ENCODE measurements around the gene GPR142.

The GPR142 gene

DNA sequence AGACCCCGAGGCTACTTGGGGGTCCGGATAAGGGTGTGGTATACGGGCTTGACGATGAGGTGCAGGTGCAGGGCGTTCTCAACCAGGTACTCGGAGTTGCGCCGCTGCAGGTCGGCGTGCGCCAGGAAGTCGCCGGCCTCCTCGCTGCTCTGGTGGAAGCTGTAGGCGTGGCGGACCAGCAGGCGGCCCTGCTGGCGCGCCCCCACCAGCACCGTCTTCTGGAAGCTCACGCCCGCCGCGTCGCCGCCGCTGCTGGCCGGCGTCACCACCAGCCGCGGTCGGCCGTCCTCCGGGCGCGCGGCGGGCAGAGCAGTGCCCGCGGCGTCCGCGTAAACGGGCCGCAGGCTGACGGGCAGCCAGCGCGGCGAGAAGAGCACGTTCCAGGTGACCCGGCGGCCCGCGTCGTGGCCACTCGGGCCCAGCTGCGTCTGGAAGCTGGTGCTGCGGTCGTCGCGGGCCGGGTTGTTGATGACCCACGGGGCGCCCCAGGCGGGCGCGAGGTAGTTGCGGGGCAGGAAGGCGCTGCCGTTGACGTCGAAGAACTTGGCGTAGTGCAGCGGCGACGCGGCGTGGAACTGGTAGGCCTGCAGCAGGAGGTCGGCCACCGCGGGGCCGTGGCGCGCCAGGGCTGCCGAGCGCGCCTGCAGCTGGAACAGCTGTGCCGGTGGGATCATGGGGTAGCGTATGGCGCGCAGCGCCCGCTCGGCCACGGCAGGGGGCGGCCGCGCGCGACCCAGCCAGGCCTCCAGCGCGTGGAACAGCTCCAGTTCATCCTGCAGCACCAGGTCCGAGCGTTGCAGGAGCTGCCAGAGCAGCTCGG is 10.4 kb upstream of the GPR142 start:
- Histone ChIP-seq H3K36me3 (ENCODE audit: control insufficient read depth in 2 of 2, insufficient read depth in 1 of 2, low read length in 2 of 2) (no peaks in the 10 kb centered on the region), H3K4me3 (ENCODE audit: low read depth, low read length) (no peak overlapping the region), H3K27ac (ENCODE audit: extremely low read depth, low read depth, low read length) (no peak overlapping the region), H3K4me1 (ENCODE audit: control insufficient read depth, insufficient read depth, low read length) (no peaks in the 10 kb centered on the region), H3K9me3 (ENCODE audit: control insufficient read depth, insufficient read depth, low read depth, low read length) (no peaks in the 10 kb centered on the region)
- TF ChIP-seq OSR2 (tag by site-specific recombination; IDR thresholded peaks at IDR 0.05) (no peak), GFI1B (tag by site-specific recombination; IDR thresholded peaks at IDR 0.05) (no peak), HOXA7 (CRISPR knock-in tag; IDR thresholded peaks at IDR 0.05; ENCODE audit: borderline replicate concordance) (no peak), MYNN (tag by site-specific recombination; IDR thresholded peaks at IDR 0.05; ENCODE audit: borderline replicate concordance) (no peak), ZNF621 (tag by site-specific recombination; IDR thresholded peaks at IDR 0.05) (no peak), ZNF561 (tag by site-specific recombination; IDR thresholded peaks at IDR 0.05; ENCODE audit: borderline replicate concordance) (no peak), ZNF549 (tag by site-specific recombination; IDR thresholded peaks at IDR 0.05) (no peak), ZNF223 (tag by site-specific recombination; IDR thresholded peaks at IDR 0.05) (no peak)
- TF ChIP-seq, protein P1, sequence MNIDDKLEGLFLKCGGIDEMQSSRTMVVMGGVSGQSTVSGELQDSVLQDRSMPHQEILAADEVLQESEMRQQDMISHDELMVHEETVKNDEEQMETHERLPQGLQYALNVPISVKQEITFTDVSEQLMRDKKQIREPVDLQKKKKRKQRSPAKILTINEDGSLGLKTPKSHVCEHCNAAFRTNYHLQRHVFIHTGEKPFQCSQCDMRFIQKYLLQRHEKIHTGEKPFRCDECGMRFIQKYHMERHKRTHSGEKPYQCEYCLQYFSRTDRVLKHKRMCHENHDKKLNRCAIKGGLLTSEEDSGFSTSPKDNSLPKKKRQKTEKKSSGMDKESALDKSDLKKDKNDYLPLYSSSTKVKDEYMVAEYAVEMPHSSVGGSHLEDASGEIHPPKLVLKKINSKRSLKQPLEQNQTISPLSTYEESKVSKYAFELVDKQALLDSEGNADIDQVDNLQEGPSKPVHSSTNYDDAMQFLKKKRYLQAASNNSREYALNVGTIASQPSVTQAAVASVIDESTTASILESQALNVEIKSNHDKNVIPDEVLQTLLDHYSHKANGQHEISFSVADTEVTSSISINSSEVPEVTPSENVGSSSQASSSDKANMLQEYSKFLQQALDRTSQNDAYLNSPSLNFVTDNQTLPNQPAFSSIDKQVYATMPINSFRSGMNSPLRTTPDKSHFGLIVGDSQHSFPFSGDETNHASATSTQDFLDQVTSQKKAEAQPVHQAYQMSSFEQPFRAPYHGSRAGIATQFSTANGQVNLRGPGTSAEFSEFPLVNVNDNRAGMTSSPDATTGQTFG (tag by site-specific recombination; IDR thresholded peaks at IDR 0.05; ENCODE audit: borderline replicate concordance) = no peak
- TF ChIP-seq, protein P2, sequence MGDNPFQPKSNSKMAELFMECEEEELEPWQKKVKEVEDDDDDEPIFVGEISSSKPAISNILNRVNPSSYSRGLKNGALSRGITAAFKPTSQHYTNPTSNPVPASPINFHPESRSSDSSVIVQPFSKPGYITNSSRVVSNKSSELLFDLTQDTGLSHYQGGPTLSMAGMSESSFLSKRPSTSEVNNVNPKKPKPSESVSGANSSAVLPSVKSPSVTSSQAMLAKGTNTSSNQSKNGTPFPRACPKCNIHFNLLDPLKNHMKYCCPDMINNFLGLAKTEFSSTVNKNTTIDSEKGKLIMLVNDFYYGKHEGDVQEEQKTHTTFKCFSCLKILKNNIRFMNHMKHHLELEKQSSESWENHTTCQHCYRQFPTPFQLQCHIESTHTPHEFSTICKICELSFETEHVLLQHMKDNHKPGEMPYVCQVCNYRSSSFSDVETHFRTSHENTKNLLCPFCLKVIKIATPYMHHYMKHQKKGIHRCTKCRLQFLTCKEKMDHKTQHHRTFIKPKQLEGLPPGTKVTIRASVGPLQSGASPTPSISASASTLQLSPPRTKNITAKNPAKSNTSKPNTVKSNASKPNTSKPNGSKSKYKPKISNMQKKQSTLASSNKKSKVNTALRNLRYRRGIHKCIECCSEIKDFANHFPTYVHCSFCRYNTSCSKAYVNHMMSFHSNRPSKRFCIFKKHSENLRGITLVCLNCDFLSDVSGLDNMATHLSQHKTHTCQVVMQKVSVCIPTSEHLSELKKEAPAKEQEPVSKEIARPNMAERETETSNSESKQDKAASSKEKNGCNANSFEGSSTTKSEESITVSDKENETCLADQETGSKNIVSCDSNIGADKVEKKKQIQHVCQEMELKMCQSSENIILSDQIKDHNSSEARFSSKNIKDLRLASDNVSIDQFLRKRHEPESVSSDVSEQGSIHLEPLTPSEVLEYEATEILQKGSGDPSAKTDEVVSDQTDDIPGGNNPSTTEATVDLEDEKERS (tag by site-specific recombination; IDR thresholded peaks at IDR 0.05) = no peak
- TF ChIP-seq, protein P3, sequence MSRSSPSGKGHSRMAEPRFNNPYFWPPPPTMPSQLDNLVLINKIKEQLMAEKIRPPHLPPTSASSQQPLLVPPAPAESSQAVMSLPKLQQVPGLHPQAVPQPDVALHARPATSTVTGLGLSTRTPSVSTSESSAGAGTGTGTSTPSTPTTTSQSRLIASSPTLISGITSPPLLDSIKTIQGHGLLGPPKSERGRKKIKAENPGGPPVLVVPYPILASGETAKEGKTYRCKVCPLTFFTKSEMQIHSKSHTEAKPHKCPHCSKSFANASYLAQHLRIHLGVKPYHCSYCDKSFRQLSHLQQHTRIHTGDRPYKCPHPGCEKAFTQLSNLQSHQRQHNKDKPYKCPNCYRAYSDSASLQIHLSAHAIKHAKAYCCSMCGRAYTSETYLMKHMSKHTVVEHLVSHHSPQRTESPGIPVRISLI (tag by site-specific recombination; IDR thresholded peaks at IDR 0.05) = no peak
- CTCF ChIA-PET = interaction anchor here (0.6 to 3.4 kb wide), 8 partner anchors 9 to 757 kb away, joined by 3 to 21 read pairs (median 5); partner anchors contain the start of gene GPR142
- POLR2A ChIA-PET = no interaction called here

DNA sequence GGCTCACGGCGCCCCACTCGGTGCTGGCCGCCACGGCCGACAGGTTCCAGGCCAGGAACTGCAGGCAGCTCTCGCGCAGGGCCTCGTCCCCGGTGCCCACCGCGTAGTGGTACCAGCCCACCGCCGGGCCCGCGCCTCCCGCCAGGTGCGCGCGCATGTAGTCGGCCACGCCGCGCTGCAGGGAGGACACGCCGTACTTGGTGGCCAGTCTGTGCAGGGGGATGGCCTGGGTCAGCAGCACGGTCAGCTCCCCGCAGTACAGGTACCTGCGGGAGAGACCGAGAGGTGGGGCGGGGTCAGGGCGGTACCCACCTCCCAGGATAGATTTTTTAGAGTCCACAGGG is 9.9 kb upstream of the GPR142 start:
- no peak overlapping the region for H3K4me3 ChIP-seq (ENCODE audit: low read depth, low read length)
- CTCF ChIA-PET = interaction anchor here (0.6 to 7.0 kb wide), 8 partner anchors 9 to 100 kb away, joined by 3 to 104 read pairs (median 6); partner anchors contain the start of gene GPR142
- H3K9me3 ChIP-seq (ENCODE audit: control insufficient read depth, insufficient read depth, low read depth, low read length) = no peaks in the 10 kb centered on the region
- no peaks in the 10 kb centered on the region for H3K36me3 ChIP-seq (ENCODE audit: control insufficient read depth in 2 of 2, insufficient read depth in 1 of 2, low read length in 2 of 2)
- no peak overlapping the region for H3K27ac ChIP-seq (ENCODE audit: extremely low read depth, low read depth, low read length)
- POLR2A ChIA-PET = no interaction called here
- H3K4me1 ChIP-seq (ENCODE audit: control insufficient read depth, insufficient read depth, low read length) = no peaks in the 10 kb centered on the region
- no peak for TF ChIP-seq KLF7 (tag by site-specific recombination; IDR thresholded peaks at IDR 0.05; ENCODE audit: borderline replicate concordance)
- TF ChIP-seq ZNF768 (tag by site-specific recombination; IDR thresholded peaks at IDR 0.05) = no peak
- TF ChIP-seq, protein P4, sequence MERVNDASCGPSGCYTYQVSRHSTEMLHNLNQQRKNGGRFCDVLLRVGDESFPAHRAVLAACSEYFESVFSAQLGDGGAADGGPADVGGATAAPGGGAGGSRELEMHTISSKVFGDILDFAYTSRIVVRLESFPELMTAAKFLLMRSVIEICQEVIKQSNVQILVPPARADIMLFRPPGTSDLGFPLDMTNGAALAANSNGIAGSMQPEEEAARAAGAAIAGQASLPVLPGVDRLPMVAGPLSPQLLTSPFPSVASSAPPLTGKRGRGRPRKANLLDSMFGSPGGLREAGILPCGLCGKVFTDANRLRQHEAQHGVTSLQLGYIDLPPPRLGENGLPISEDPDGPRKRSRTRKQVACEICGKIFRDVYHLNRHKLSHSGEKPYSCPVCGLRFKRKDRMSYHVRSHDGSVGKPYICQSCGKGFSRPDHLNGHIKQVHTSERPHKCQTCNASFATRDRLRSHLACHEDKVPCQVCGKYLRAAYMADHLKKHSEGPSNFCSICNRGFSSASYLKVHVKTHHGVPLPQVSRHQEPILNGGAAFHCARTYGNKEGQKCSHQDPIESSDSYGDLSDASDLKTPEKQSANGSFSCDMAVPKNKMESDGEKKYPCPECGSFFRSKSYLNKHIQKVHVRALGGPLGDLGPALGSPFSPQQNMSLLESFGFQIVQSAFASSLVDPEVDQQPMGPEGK (tag by site-specific recombination; IDR thresholded peaks at IDR 0.05) = no peak
- TF ChIP-seq, protein P5, sequence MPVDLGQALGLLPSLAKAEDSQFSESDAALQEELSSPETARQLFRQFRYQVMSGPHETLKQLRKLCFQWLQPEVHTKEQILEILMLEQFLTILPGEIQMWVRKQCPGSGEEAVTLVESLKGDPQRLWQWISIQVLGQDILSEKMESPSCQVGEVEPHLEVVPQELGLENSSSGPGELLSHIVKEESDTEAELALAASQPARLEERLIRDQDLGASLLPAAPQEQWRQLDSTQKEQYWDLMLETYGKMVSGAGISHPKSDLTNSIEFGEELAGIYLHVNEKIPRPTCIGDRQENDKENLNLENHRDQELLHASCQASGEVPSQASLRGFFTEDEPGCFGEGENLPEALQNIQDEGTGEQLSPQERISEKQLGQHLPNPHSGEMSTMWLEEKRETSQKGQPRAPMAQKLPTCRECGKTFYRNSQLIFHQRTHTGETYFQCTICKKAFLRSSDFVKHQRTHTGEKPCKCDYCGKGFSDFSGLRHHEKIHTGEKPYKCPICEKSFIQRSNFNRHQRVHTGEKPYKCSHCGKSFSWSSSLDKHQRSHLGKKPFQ (tag by site-specific recombination; IDR thresholded peaks at IDR 0.05) = no peak
- no peak for TF ChIP-seq ZNF404 (tag by site-specific recombination; IDR thresholded peaks at IDR 0.05)
- no peak for TF ChIP-seq GLIS1 (tag by site-specific recombination; IDR thresholded peaks at IDR 0.05)
- no peak for TF ChIP-seq ZNF560 (tag by site-specific recombination; IDR thresholded peaks at IDR 0.05; ENCODE audit: borderline replicate concordance)
- TF ChIP-seq, protein P6, sequence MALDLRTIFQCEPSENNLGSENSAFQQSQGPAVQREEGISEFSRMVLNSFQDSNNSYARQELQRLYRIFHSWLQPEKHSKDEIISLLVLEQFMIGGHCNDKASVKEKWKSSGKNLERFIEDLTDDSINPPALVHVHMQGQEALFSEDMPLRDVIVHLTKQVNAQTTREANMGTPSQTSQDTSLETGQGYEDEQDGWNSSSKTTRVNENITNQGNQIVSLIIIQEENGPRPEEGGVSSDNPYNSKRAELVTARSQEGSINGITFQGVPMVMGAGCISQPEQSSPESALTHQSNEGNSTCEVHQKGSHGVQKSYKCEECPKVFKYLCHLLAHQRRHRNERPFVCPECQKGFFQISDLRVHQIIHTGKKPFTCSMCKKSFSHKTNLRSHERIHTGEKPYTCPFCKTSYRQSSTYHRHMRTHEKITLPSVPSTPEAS (tag by site-specific recombination; IDR thresholded peaks at IDR 0.05) = no peak
- TF ChIP-seq, protein P7, sequence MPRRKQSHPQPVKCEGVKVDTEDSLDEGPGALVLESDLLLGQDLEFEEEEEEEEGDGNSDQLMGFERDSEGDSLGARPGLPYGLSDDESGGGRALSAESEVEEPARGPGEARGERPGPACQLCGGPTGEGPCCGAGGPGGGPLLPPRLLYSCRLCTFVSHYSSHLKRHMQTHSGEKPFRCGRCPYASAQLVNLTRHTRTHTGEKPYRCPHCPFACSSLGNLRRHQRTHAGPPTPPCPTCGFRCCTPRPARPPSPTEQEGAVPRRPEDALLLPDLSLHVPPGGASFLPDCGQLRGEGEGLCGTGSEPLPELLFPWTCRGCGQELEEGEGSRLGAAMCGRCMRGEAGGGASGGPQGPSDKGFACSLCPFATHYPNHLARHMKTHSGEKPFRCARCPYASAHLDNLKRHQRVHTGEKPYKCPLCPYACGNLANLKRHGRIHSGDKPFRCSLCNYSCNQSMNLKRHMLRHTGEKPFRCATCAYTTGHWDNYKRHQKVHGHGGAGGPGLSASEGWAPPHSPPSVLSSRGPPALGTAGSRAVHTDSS (tag by site-specific recombination; IDR thresholded peaks at IDR 0.05) = no peak
- TF ChIP-seq ZNF544 (tag by site-specific recombination; IDR thresholded peaks at IDR 0.05) = no peak
